ENCODE results near the gene TMIE. TPM values are rescaled to one million over a fixed set of nuclear protein-coding genes. Genes with fewer than 3 reads are reported as not detected.

Gene TMIE
- polyA plus RNA-seq, 1 donor (not counting 4 experiments of a cell fraction or from before 2014, with no cell fraction given): 0.07 TPM

- dilution Hi-C loops (cut with MboI; ENCODE audit: extremely low pct_ligation_motif_present, low sequenced_read_pairs): no loop called here
- peaks cover 35% of the 10 kb centered on the region in 2 experiments for H3K36me3 ChIP-seq (ENCODE audit: control insufficient read depth in 2 of 2, extremely low read depth in 1 of 2, insufficient read depth in 2 of 2, low read length in 2 of 2)
- peak; percentile 88 for FAIRE-seq
- peaks cover 37% of the 10 kb centered on the region for H3K4me1 ChIP-seq (ENCODE audit: control insufficient read depth, extremely low read depth, insufficient read depth, low read length)
- peaks cover 22% of the 10 kb centered on the region for H3K79me2 ChIP-seq (ENCODE audit: control insufficient read depth, insufficient read depth, low read length)
- H3K27ac ChIP-seq (ENCODE audit: control insufficient read depth, insufficient read depth, low read length): peak overlapping the region; percentile 86
- no peaks in the 10 kb centered on the region for H4K20me1 ChIP-seq (ENCODE audit: control insufficient read depth, extremely low read depth, insufficient read depth, low read length)
- H3K27me3 ChIP-seq (ENCODE audit: control insufficient read depth, extremely low read depth, insufficient read depth, low read length): no peaks in the 10 kb centered on the region
- no peak for DNase-seq (ENCODE audit: low read depth, low spot score)
- TF ChIP-seq, protein P1, sequence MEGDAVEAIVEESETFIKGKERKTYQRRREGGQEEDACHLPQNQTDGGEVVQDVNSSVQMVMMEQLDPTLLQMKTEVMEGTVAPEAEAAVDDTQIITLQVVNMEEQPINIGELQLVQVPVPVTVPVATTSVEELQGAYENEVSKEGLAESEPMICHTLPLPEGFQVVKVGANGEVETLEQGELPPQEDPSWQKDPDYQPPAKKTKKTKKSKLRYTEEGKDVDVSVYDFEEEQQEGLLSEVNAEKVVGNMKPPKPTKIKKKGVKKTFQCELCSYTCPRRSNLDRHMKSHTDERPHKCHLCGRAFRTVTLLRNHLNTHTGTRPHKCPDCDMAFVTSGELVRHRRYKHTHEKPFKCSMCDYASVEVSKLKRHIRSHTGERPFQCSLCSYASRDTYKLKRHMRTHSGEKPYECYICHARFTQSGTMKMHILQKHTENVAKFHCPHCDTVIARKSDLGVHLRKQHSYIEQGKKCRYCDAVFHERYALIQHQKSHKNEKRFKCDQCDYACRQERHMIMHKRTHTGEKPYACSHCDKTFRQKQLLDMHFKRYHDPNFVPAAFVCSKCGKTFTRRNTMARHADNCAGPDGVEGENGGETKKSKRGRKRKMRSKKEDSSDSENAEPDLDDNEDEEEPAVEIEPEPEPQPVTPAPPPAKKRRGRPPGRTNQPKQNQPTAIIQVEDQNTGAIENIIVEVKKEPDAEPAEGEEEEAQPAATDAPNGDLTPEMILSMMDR (optimal IDR thresholded peaks at IDR 0.05 in 1 of 3, IDR thresholded peaks at IDR 0.05 in 1 of 3, conservative IDR thresholded peaks at IDR 0.05 in 1 of 3; ENCODE audit: extremely low read depth in 1 of 3, insufficient read depth in 2 of 3, low read length in 3 of 3): no peak
- no peak for TF ChIP-seq EZH2 (IDR thresholded peaks at IDR 0.05; ENCODE audit: low read length)
- H3K9me3 ChIP-seq (ENCODE audit: control insufficient read depth, low read depth, low read length): no peaks in the 10 kb centered on the region
- peak overlapping the region; percentile 60 for H3K4me2 ChIP-seq (ENCODE audit: control insufficient read depth, extremely low read depth, insufficient read depth, low read depth, low read length)
- peak overlapping the region in 2 of 3 experiments; percentile 39 to 48 for H3K4me3 ChIP-seq (ENCODE audit: control insufficient read depth in 2 of 3, extremely low read depth in 1 of 3, insufficient read depth in 2 of 3, low read depth in 1 of 3, low read length in 3 of 3)
- H3K9ac ChIP-seq (ENCODE audit: control insufficient read depth, extremely low read depth, insufficient read depth, low read length): peak overlapping the region; percentile 99
- peaks cover 2% of the 10 kb centered on the region for H3K9me1 ChIP-seq (ENCODE audit: control insufficient read depth, extremely low read depth, insufficient read depth, low read length)
- H2AFZ ChIP-seq (ENCODE audit: control insufficient read depth, low read length): no peak overlapping the region
Measured at GRCh38 chr3:46690798-46691197, 10.4 kb upstream of the TMIE start.

- H3K79me2 ChIP-seq (ENCODE audit: control insufficient read depth, insufficient read depth, low read length): peaks cover 22% of the 10 kb centered on the region
Measured at GRCh38 chr3:46692566-46692990, 8.6 kb upstream of the TMIE start.

More at GRCh38 chr3:46692566-46692990, 8.6 kb upstream of the TMIE start:
- Histone ChIP-seq H2AFZ (ENCODE audit: control insufficient read depth, low read length) (no peak overlapping the region), H3K9me1 (ENCODE audit: control insufficient read depth, extremely low read depth, insufficient read depth, low read length) (peaks cover 2% of the 10 kb centered on the region), H4K20me1 (ENCODE audit: control insufficient read depth, extremely low read depth, insufficient read depth, low read length) (no peaks in the 10 kb centered on the region), H3K9me3 (ENCODE audit: control insufficient read depth, low read depth, low read length) (no peaks in the 10 kb centered on the region), H3K4me1 (ENCODE audit: control insufficient read depth, extremely low read depth, insufficient read depth, low read length) (peaks cover 41% of the 10 kb centered on the region), H3K36me3 (ENCODE audit: control insufficient read depth in 2 of 2, extremely low read depth in 1 of 2, insufficient read depth in 2 of 2, low read length in 2 of 2) (peaks cover 19 to 24% of the 10 kb centered on the region in 2 experiments), H3K4me2 (ENCODE audit: control insufficient read depth, extremely low read depth, insufficient read depth, low read depth, low read length) (peak overlapping the region; percentile 60), H3K27ac (ENCODE audit: control insufficient read depth, insufficient read depth, low read length) (peak overlapping the region; percentile 86), H3K9ac (ENCODE audit: control insufficient read depth, extremely low read depth, insufficient read depth, low read length) (peak overlapping the region; percentile 99), H3K4me3 (ENCODE audit: control insufficient read depth in 2 of 3, extremely low read depth in 1 of 3, insufficient read depth in 2 of 3, low read depth in 1 of 3, low read length in 3 of 3) (peak overlapping the region; percentile 72 to 88 (median 83)), H3K27me3 (ENCODE audit: control insufficient read depth, extremely low read depth, insufficient read depth, low read length) (no peaks in the 10 kb centered on the region)
- dilution Hi-C loops (cut with MboI; ENCODE audit: extremely low pct_ligation_motif_present, low sequenced_read_pairs): no loop called here
- DNase-seq (ENCODE audit: low read depth, low spot score) (peak; percentile 89), FAIRE-seq (peak; percentile 91)
- TF ChIP-seq, protein P1 (optimal IDR thresholded peaks at IDR 0.05 in 1 of 3, IDR thresholded peaks at IDR 0.05 in 1 of 3, conservative IDR thresholded peaks at IDR 0.05 in 1 of 3; ENCODE audit: extremely low read depth in 1 of 3, insufficient read depth in 2 of 3, low read length in 3 of 3): no peak
- TF ChIP-seq EZH2 (IDR thresholded peaks at IDR 0.05; ENCODE audit: low read length): no peak
